PC-9 (cell line): ENCODE measurements around the gene PITPNB. TPM values are rescaled to one million over a fixed set of nuclear protein-coding genes. Genes with fewer than 3 reads are reported as not detected.

Experiments used
- BruUV-seq: library from RNA; stranded (reverse); fragments of 400-500 nt; replicated peaks from 2 replicates; lab custom pipeline; 2021; lab: Mats Ljungman, UMichigan
- CTCF ChIA-PET: fragments of 300-600 bp; sonication (Branson Sonifier 250); formaldehyde crosslinking; loops from one replicate; lab custom pipeline; 2022; ENCODE audit warnings: antibody characterized with exemption; lab: Charles Lee
- POLR2A ChIA-PET: fragments of 300-600 bp; sonication (Branson Sonifier 250); formaldehyde crosslinking; loops from one replicate; lab custom pipeline; 2022; ENCODE audit warnings: antibody characterized with exemption; ENCODE audit not compliant: unreplicated experiment; lab: Charles Lee
- DNase-seq, 2 experiments: peaks; one replicate each; pipeline versions ENCODE4 v3.0.0 to v3.0.0-alpha.2; 2015 to 2022; ENCODE audit warnings: mixed read lengths in 1 of 2
- H2AFZ ChIP-seq: fragments of 200-600 bp; sonication (generic); 2 replicates; pipeline ENCODE4 v1.8.1; 2017; ENCODE audit warnings: antibody characterized with exemption
- H3F3A ChIP-seq: fragments of 200-600 bp; sonication (generic); 2 replicates; pipeline ENCODE4 v1.8.1; 2017; ENCODE audit warnings: antibody characterized with exemption, mild to moderate bottlenecking, low read depth; ENCODE audit not compliant: insufficient read depth
- H3K27ac ChIP-seq: fragments of 200-600 bp; sonication (generic); 2 replicates; pipeline ENCODE4 v1.6.1; 2016; ENCODE audit warnings: mixed run types
- H3K27me3 ChIP-seq: fragments of 200-600 bp; sonication (generic); 2 replicates; pipeline ENCODE4 v1.6.1; 2016; ENCODE audit warnings: low read depth, mixed run types; ENCODE audit not compliant: insufficient read depth
- H3K36me3 ChIP-seq: fragments of 200-600 bp; sonication (generic); 2 replicates; pipeline ENCODE4 v1.6.1; 2016; ENCODE audit warnings: low read depth, mixed run types
- H3K4me1 ChIP-seq: fragments of 200-600 bp; sonication (generic); replicated peaks from 2 replicates; pipeline ENCODE4 v1.6.1; 2016; ENCODE audit warnings: mixed run types; ENCODE audit not compliant: insufficient read depth
- H3K4me2 ChIP-seq: fragments of 200-600 bp; sonication (generic); 2 replicates; pipeline ENCODE4 v1.6.1; 2017; ENCODE audit warnings: mixed run types
- H3K4me3 ChIP-seq: fragments of 200-600 bp; sonication (generic); 2 replicates; pipeline ENCODE4 v1.6.1; 2016; ENCODE audit warnings: mixed run types
- H3K79me2 ChIP-seq: fragments of 200-600 bp; sonication (generic); 2 replicates; pipeline ENCODE4 v1.6.1; 2017; ENCODE audit warnings: low read depth, mixed run types
- H3K9me2 ChIP-seq: fragments of 200-600 bp; sonication (generic); 2 replicates; pipeline ENCODE4 v1.8.1; 2017; ENCODE audit warnings: mild to moderate bottlenecking; ENCODE audit not compliant: insufficient read depth
- H3K9me3 ChIP-seq: fragments of 200-600 bp; sonication (generic); 2 replicates; pipeline ENCODE4 v1.8.1; 2016; ENCODE audit warnings: low read depth; ENCODE audit not compliant: insufficient read depth
- H4K20me1 ChIP-seq: fragments of 200-600 bp; sonication (generic); 2 replicates; pipeline ENCODE4 v1.8.1; 2017; ENCODE audit not compliant: insufficient read depth
- EZH2 ChIP-seq: fragments of 200-600 bp; sonication (generic); IDR thresholded peaks from 2 replicates; pipeline ENCODE4 v1.8.0; 2017; ENCODE audit warnings: antibody characterized with exemption, low read depth
- intact Hi-C: fragments of 100-400 bp; cut with micrococcal nuclease; formaldehyde crosslinking; loops from one replicate; pipeline ENCODE4 v1.10.0; 2022; ENCODE audit not compliant: unreplicated experiment
- total RNA-seq: library from RNA; stranded (reverse); gene quantifications from 2 replicates; pipeline ENCODE4 v1.2.3, GENCODE V29; 2021
- TF ChIP-seq, protein P1 (sequence below): fragments of 200-600 bp; sonication (generic); conservative IDR thresholded peaks from 2 replicates; pipeline ENCODE4 v1.6.1; 2017; ENCODE audit warnings: mixed run types, antibody characterized with exemption, mild to moderate bottlenecking, moderate library complexity

PITPNB gene
- total RNA-seq, 1 experiment from 2014 or later: 49.6 TPM

- H3K27ac ChIP-seq: no peak overlapping the region
- intact Hi-C loops: no loop called here
- H3K9me3 ChIP-seq: no peaks in the 10 kb centered on the region
- H2AFZ ChIP-seq: no peak overlapping the region
- BruUV-seq: no TSS peak
- ChIA-PET CTCF (no interaction called here), POLR2A (interaction anchor here (0.6 kb wide), 1 partner anchor 58 kb away, joined by 3 read pairs; no protein-coding TSS in a partner anchor)
- H3K27me3 ChIP-seq: no peaks in the 10 kb centered on the region
- H3K79me2 ChIP-seq: no peaks in the 10 kb centered on the region
- no peak overlapping the region for H3K4me3 ChIP-seq
- no peaks in the 10 kb centered on the region for H3K36me3 ChIP-seq
- no peaks in the 10 kb centered on the region for H3F3A ChIP-seq
- no peaks in the 10 kb centered on the region for H3K9me2 ChIP-seq
- no peaks in the 10 kb centered on the region for H3K4me1 ChIP-seq
- H3K4me2 ChIP-seq: no peak overlapping the region
- H4K20me1 ChIP-seq: peaks cover 3% of the 10 kb centered on the region; the same call in 1 of the 2 replicates
- TF ChIP-seq EZH2: no peak
- TF ChIP-seq, protein P1, sequence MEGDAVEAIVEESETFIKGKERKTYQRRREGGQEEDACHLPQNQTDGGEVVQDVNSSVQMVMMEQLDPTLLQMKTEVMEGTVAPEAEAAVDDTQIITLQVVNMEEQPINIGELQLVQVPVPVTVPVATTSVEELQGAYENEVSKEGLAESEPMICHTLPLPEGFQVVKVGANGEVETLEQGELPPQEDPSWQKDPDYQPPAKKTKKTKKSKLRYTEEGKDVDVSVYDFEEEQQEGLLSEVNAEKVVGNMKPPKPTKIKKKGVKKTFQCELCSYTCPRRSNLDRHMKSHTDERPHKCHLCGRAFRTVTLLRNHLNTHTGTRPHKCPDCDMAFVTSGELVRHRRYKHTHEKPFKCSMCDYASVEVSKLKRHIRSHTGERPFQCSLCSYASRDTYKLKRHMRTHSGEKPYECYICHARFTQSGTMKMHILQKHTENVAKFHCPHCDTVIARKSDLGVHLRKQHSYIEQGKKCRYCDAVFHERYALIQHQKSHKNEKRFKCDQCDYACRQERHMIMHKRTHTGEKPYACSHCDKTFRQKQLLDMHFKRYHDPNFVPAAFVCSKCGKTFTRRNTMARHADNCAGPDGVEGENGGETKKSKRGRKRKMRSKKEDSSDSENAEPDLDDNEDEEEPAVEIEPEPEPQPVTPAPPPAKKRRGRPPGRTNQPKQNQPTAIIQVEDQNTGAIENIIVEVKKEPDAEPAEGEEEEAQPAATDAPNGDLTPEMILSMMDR: no peak
- DNase-seq: no peak
Measured at GRCh38 chr22:27842669-27843431, 76.2 kb downstream of the PITPNB start.

DNA sequence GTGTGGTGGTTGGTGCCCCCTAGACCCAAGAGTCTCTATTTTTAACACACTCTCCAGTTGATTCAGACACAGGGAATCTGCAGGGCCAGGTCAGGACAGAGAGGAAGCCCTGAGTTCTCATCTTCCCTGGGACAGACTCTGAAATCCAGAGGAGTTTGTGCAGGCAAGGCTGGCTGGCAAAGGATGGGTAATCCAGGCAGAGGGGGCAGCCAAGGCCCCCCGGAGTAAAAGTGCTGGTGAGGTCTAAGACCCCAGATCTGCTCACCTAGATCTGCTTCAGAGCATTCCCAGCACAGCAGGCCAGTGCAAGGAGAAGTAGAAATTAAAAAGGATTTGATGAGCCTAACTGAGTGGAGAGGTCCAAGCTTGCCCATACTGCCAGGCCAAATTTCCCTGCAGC lies 76.9 kb downstream of the PITPNB start:
- Histone ChIP-seq H3F3A (no peaks in the 10 kb centered on the region), H3K79me2 (no peaks in the 10 kb centered on the region), H3K4me2 (no peak overlapping the region), H3K4me1 (no peaks in the 10 kb centered on the region), H2AFZ (no peak overlapping the region), H4K20me1 (peaks cover 3% of the 10 kb centered on the region; the same call in 1 of the 2 replicates), H3K27ac (no peak overlapping the region), H3K9me2 (no peaks in the 10 kb centered on the region), H3K27me3 (no peaks in the 10 kb centered on the region), H3K9me3 (no peaks in the 10 kb centered on the region), H3K36me3 (no peaks in the 10 kb centered on the region), H3K4me3 (no peak overlapping the region)
- no peak for TF ChIP-seq EZH2
- intact Hi-C loops: no loop called here
- no TSS peak for BruUV-seq
- ChIA-PET POLR2A (interaction anchor here (0.6 kb wide), 1 partner anchor 58 kb away, joined by 3 read pairs; no protein-coding TSS in a partner anchor), CTCF (no interaction called here)
- DNase-seq: no peak

GRCh38 chr22:27840436-27840835 lies 78.6 kb downstream of the PITPNB start:
- TF ChIP-seq, protein P1: no peak
- no peak for TF ChIP-seq EZH2
- no TSS peak for BruUV-seq
- H3K36me3 ChIP-seq: no peaks in the 10 kb centered on the region

More at GRCh38 chr22:27840436-27840835, 78.6 kb downstream of the PITPNB start:
- Histone ChIP-seq H3K9me3 (no peaks in the 10 kb centered on the region), H3K27ac (no peak overlapping the region), H3K27me3 (no peaks in the 10 kb centered on the region), H3K4me3 (no peak overlapping the region), H3K4me1 (no peaks in the 10 kb centered on the region), H2AFZ (no peak overlapping the region), H3K79me2 (no peaks in the 10 kb centered on the region), H4K20me1 (no peaks in the 10 kb centered on the region), H3F3A (no peaks in the 10 kb centered on the region), H3K4me2 (no peak overlapping the region), H3K9me2 (no peaks in the 10 kb centered on the region)
- intact Hi-C loops: no loop called here
- CTCF ChIA-PET: no interaction called here
- POLR2A ChIA-PET: no interaction called here
- no peak for DNase-seq
